NCI-H526 treated with DMSO at 0.1 percent for 48 hours (cell line): ENCODE measurements around the gene SRSF11.

Experiments used
- DNase-seq: peaks from one replicate; lab custom pipeline; 2025; lab: John Stamatoyannopoulos, UW

SRSF11 gene

GRCh38 chr1:70220517-70221237 lies 503 bp upstream of the SRSF11 start:
- DNase-seq, result no peak

- DNase-seq, result no peak
Measured at GRCh38 chr1:70222716-70223235, 1.6 kb downstream of the SRSF11 start.

GRCh38 chr1:70224954-70225353 lies 3.8 kb downstream of the SRSF11 start:
- no peak for DNase-seq

GRCh38 chr1:70227439-70227838 lies 6.3 kb downstream of the SRSF11 start:
- no peak for DNase-seq

- no peak for DNase-seq
Measured at GRCh38 chr1:70228670-70229069, 7.5 kb downstream of the SRSF11 start.

GRCh38 chr1:70231475-70231874 lies 10.3 kb downstream of the SRSF11 start:
- DNase-seq, result no peak

GRCh38 chr1:70234733-70235132 lies 13.6 kb downstream of the SRSF11 start:
- DNase-seq, result no peak

- DNase-seq, result no peak
Measured at GRCh38 chr1:70239940-70240339, 18.8 kb downstream of the SRSF11 start.

GRCh38 chr1:70247122-70247521 lies 25.9 kb downstream of the SRSF11 start:
- no peak for DNase-seq

- no peak for DNase-seq
Measured at GRCh38 chr1:70247768-70248167, 26.6 kb downstream of the SRSF11 start.

- no peak for DNase-seq
Measured at GRCh38 chr1:70248729-70249128, 27.5 kb downstream of the SRSF11 start.

GRCh38 chr1:70256664-70257063 lies 35.5 kb downstream of the SRSF11 start:
- no peak for DNase-seq

GRCh38 chr1:70264839-70265238 lies 43.7 kb downstream of the SRSF11 start:
- DNase-seq, result no peak

- no peak for DNase-seq
Measured at GRCh38 chr1:70265946-70266345, 44.8 kb downstream of the SRSF11 start.

- no peak for DNase-seq
Measured at GRCh38 chr1:70277875-70278274, 56.7 kb downstream of the SRSF11 start.

- no peak for DNase-seq
Measured at GRCh38 chr1:70278710-70279109, 57.5 kb downstream of the SRSF11 start.

GRCh38 chr1:70284366-70284765 lies 63.2 kb downstream of the SRSF11 start:
- DNase-seq, result no peak

- no peak for DNase-seq
Measured at GRCh38 chr1:70286453-70286852, 65.3 kb downstream of the SRSF11 start.

- no peak for DNase-seq
Measured at GRCh38 chr1:70288166-70288565, 67.0 kb downstream of the SRSF11 start.

GRCh38 chr1:70290218-70290617 lies 69.0 kb downstream of the SRSF11 start:
- DNase-seq, result no peak

- no peak for DNase-seq
Measured at GRCh38 chr1:70293186-70293843, 72.1 kb downstream of the SRSF11 start.

- no peak for DNase-seq
Measured at GRCh38 chr1:70295749-70296148, 74.6 kb downstream of the SRSF11 start.

- no peak for DNase-seq
Measured at GRCh38 chr1:70299472-70299871, 78.3 kb downstream of the SRSF11 start.
